Measurements from ENCODE around the gene FAM43B. TPM values are rescaled to one million over a fixed set of nuclear protein-coding genes. Genes with fewer than 3 reads are reported as not detected.
A peak's percentile ranks its signal among the peaks of the same experiment; 100 is the strongest.
"Not testable (repeated sequence)": the region's sequence is repeated elsewhere in the genome, so short reads cannot be mapped to it uniquely, and the experiment has no call there.

FAM43B gene
- total and polyA plus RNA-seq, 10 of the 15 experiments (the other 5 are each of a cell fraction or from before 2014, with no cell fraction given) = not detected

GRCh38 chr1:20511518-20512428 is 40.6 kb upstream of the FAM43B start:
- WGBS (ENCODE audit: insufficient coverage, insufficient replicate concordance, low lambda C conversion rate, missing lambda C conversion rate) = 39% methylated on average over 6 of the region's 6 CpGs
- no peaks in the 10 kb centered on the region for H3K9me3 ChIP-seq (replicated peaks; ENCODE audit: control insufficient read depth, insufficient read depth, low read length)
- ATAC-seq (no peak), FAIRE-seq (no peak), DNase-seq (ENCODE audit: low read depth, low spot score) (no peak)
- in situ Hi-C loops (cut with MboI) = no loop called here
- RAD21 ChIA-PET (ENCODE audit: unreplicated experiment) = no interaction called here
- POLR2A ChIA-PET = no interaction called here
- H3K9ac ChIP-seq (ENCODE audit: control insufficient read depth, insufficient read depth, low read length) = no peak overlapping the region
- H3K27me3 ChIP-seq (replicated peaks in 1 of 2; ENCODE audit: control insufficient read depth in 2 of 2, insufficient read depth in 2 of 2, low read length in 1 of 2) = no peaks in the 10 kb centered on the region
- H2AFZ ChIP-seq (ENCODE audit: control insufficient read depth, low read depth, low read length) = no peak overlapping the region; the same call in 1 of the 2 replicates
- H3K4me3 ChIP-seq = no peak overlapping the region
- H3K4me1 ChIP-seq (ENCODE audit: control insufficient read depth, insufficient read depth, low read length) = no peaks in the 10 kb centered on the region
- H3K79me2 ChIP-seq (ENCODE audit: control insufficient read depth, insufficient read depth, low read length) = peaks cover 9% of the 10 kb centered on the region
- BruUV-seq (replicated peaks) = no TSS peak
- H3K27ac ChIP-seq (ENCODE audit: control insufficient read depth, insufficient read depth) = no peak overlapping the region
- intact Hi-C loops (cut with micrococcal nuclease; ENCODE audit: unreplicated experiment) = no loop called here
- SMC1A ChIA-PET (ENCODE audit: uncharacterized antibody, unreplicated experiment) = interaction anchor here (0.5 to 1.2 kb wide), 2 partner anchors 9 to 12 kb away, joined by 3 read pairs; no protein-coding TSS in a partner anchor
- CTCF ChIA-PET = interaction anchor here (0.7 to 1.5 kb wide), 2 partner anchors 122 to 127 kb away, joined by 3 read pairs; no protein-coding TSS in a partner anchor
- H4K20me1 ChIP-seq (ENCODE audit: control insufficient read depth, insufficient read depth) = no peaks in the 10 kb centered on the region
- no peaks in the 10 kb centered on the region for H3K36me3 ChIP-seq (ENCODE audit: control insufficient read depth in 2 of 2, insufficient read depth in 2 of 2, low read length in 1 of 2)
- no peak overlapping the region for H3K4me2 ChIP-seq (ENCODE audit: control insufficient read depth, insufficient read depth)
- TF ChIP-seq HDAC6 (IDR thresholded peaks at IDR 0.05; ENCODE audit: unreplicated experiment) = no peak
- no peak for TF ChIP-seq ZNF207 (IDR thresholded peaks at IDR 0.05; ENCODE audit: borderline replicate concordance)
- TF ChIP-seq CREM (IDR thresholded peaks at IDR 0.05; ENCODE audit: low read depth) = no peak
- no peak for TF ChIP-seq PRDM15 (CRISPR knock-in tag; IDR thresholded peaks at IDR 0.05)
- TF ChIP-seq SPI1 (IDR thresholded peaks at IDR 0.05; ENCODE audit: borderline replicate concordance, insufficient read depth, low read depth, low read length) = 0 out of 2 replicates have a peak, but pooled peaks have one; percentile 4
- no peak for TF ChIP-seq BCLAF1 (IDR thresholded peaks at IDR 0.05)
- TF ChIP-seq CEBPB (IDR thresholded peaks at IDR 0.05; ENCODE audit: borderline replicate concordance in 1 of 2, low read depth in 2 of 2, low read length in 2 of 2) = no peak

GRCh38 chr1:20519609-20520262 is 32.6 kb upstream of the FAM43B start:
- WGBS (ENCODE audit: insufficient coverage, insufficient replicate concordance, low lambda C conversion rate, missing lambda C conversion rate) = 8% methylated on average over 7 of the region's 7 CpGs
- H3K79me2 ChIP-seq (ENCODE audit: control insufficient read depth, insufficient read depth, low read length); H3K4me2 ChIP-seq (ENCODE audit: control insufficient read depth, insufficient read depth); FAIRE-seq; POLR2A ChIA-PET; H2AFZ ChIP-seq (ENCODE audit: control insufficient read depth, low read depth, low read length); RAD21 ChIA-PET (ENCODE audit: unreplicated experiment); SMC1A ChIA-PET (ENCODE audit: uncharacterized antibody, unreplicated experiment); H3K27ac ChIP-seq (ENCODE audit: control insufficient read depth, insufficient read depth); CTCF ChIA-PET; H3K4me1 ChIP-seq (ENCODE audit: control insufficient read depth, insufficient read depth, low read length); H4K20me1 ChIP-seq (ENCODE audit: control insufficient read depth, insufficient read depth); ATAC-seq; H3K27me3 ChIP-seq (replicated peaks in 1 of 2; ENCODE audit: control insufficient read depth in 2 of 2, insufficient read depth in 2 of 2, low read length in 1 of 2); H3K36me3 ChIP-seq (ENCODE audit: control insufficient read depth in 2 of 2, insufficient read depth in 2 of 2, low read length in 1 of 2); DNase-seq (ENCODE audit: low read depth, low spot score); H3K9ac ChIP-seq (ENCODE audit: control insufficient read depth, insufficient read depth, low read length); BruUV-seq (replicated peaks); H3K9me3 ChIP-seq (replicated peaks; ENCODE audit: control insufficient read depth, insufficient read depth, low read length); H3K4me3 ChIP-seq: not testable (repeated sequence)
- in situ Hi-C loops (cut with MboI) (loop anchor here (5.0 to 10.0 kb wide), 2 partner anchors 118 to 665 kb away; no protein-coding TSS in a partner anchor), intact Hi-C loops (cut with micrococcal nuclease; ENCODE audit: unreplicated experiment) (loop anchor here (5.0 kb wide), 1 partner anchor 678 kb away; no protein-coding TSS in a partner anchor)

Measured in GM12878 (cell line).